ENCODE data around the gene TCEAL4.

DNA sequence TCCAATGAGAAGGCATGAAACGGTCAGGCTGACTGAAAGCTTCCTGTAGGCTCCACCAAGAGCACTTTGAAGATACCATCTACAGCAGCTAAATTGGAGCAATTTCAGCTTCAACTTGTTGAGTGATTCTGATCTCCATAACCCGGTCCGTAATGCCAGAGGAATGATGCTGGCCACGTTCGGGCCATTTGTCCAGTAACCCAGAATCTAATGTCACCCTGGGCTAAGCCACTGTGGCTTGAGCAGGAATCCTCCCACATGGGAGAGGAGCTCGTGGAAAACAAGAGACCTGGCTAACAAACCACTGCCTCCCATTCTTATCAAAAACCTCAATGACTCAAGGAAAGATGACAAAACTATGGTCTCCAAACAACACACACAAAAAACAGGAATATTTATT is 14.2 kb upstream of the TCEAL4 start:
- TF ChIP-seq, protein P1, sequence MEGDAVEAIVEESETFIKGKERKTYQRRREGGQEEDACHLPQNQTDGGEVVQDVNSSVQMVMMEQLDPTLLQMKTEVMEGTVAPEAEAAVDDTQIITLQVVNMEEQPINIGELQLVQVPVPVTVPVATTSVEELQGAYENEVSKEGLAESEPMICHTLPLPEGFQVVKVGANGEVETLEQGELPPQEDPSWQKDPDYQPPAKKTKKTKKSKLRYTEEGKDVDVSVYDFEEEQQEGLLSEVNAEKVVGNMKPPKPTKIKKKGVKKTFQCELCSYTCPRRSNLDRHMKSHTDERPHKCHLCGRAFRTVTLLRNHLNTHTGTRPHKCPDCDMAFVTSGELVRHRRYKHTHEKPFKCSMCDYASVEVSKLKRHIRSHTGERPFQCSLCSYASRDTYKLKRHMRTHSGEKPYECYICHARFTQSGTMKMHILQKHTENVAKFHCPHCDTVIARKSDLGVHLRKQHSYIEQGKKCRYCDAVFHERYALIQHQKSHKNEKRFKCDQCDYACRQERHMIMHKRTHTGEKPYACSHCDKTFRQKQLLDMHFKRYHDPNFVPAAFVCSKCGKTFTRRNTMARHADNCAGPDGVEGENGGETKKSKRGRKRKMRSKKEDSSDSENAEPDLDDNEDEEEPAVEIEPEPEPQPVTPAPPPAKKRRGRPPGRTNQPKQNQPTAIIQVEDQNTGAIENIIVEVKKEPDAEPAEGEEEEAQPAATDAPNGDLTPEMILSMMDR (conservative IDR thresholded peaks at IDR 0.05; ENCODE audit: low read length): no peak
- no peak for TF ChIP-seq EZH2phosphoT487 (IDR thresholded peaks at IDR 0.05; ENCODE audit: borderline replicate concordance)

Measured in Loucy (cell line).